NCI-H446 (cell line): ENCODE measurements around the gene SH2B2.
"Not testable (repeated sequence)": the region's sequence is repeated elsewhere in the genome, so short reads cannot be mapped to it uniquely, and the experiment has no call there.

ENCODE experiments used
- DNase-seq, 2 experiments: peaks; one replicate each; lab custom pipeline; 2025; lab: John Stamatoyannopoulos, UW

Gene SH2B2

DNA sequence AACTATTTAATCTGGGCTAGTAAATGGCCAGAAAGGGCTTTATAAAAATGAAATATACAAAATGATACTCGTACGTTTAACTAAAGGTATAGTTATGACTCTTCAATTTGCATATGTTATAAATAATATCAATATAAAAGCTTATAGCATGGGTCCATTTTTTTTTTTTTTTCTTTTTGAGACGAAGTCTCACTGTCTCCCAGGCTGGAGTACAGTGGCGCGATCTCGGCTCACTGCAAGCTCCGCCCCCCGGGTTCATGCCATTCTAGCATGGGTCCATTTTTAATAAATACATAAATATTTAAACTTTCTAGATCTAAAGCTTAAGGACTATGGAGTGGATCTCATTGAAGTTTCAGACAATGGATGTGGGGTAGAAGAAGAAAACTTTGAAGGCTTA is 50.3 kb downstream of the SH2B2 start:
- not testable (repeated sequence) for DNase-seq

- not testable (repeated sequence) for DNase-seq
Measured at GRCh38 chr7:102337420-102337819, 50.8 kb downstream of the SH2B2 start.

DNA sequence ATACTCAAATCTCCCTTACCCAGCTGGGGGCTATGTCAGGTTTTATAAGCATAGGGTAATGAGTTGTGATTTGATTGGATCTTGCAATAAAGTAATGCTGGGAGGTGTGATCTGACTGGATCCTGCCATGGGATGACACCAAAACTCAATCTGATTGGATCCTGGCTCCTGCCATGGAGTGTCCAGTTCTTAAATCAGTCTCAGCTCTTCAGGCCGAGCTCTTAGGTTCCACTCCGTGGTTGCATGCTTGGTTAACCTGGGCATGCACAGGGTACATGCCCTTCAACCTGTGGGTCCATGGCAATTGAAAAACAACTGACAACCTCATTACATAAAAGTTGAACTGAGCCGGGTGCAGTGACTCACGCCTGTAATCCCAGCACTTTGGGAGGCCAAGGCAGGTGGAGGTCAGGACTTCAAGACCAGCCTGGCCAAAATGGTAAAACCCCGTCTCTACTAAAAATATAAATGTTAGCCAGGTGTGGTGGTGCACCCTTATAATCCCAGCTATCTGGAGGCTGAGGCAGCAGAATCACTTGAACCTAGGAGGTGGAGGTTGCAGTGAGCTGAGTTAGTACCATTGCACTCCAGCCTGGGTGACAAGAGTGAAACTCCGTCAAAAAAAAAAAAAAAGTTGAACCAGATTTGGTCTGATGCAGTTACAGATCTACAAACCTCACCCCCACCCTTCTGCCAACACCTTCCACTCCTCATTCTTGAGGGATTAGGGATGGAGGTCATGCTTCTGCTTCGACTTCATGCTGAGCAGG is 54.1 kb downstream of the SH2B2 start:
- not testable (repeated sequence) for DNase-seq

- DNase-seq = not testable (repeated sequence)
Measured at GRCh38 chr7:102346983-102347382, 60.3 kb downstream of the SH2B2 start.

DNA sequence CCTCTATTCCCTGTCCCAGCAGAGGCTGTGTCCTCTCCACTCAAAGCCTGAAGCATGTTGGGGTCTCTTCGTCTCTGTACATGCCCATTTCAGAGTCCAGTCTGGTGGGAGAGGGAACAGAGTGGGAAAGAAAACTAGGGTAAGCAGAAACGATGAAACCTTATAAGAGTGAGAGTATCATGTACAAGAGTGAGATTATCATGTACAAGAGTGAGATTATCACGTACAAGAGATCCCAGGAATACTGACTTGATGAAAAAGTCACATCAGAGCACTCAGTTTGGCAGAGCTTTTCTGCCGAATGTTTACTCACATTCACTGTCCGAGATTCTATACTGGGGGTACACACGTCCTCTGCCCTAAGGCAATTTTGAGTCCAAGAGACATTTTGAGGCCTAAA is 69.7 kb downstream of the SH2B2 start, which contains the start of gene SPDYE6:
Gene SPDYE6, minus strand, starts transcription at position 101 of the 400 bp plus-strand sequence. CDS start 421 bp downstream, outside the sequence.
- not testable (repeated sequence) for DNase-seq

GRCh38 chr7:102363549-102364393 is 77.1 kb downstream of the SH2B2 start:
- DNase-seq = peak; percentile 89 to 96

GRCh38 chr7:102364394-102364886 is 77.8 kb downstream of the SH2B2 start:
- DNase-seq = not testable (repeated sequence)

GRCh38 chr7:102365390-102365789 is 78.7 kb downstream of the SH2B2 start:
- not testable (repeated sequence) for DNase-seq

GRCh38 chr7:102370038-102370437 is 83.4 kb downstream of the SH2B2 start:
- DNase-seq = not testable (repeated sequence)
